Activated CD8-positive, alpha-beta T cell treated with anti-CD3 and anti-CD28 coated beads, Interleukin-2, amount 10 ng/mL, durations not matched to agents 7 days and 5 days (primary cell): ENCODE data around the gene C1GALT1C1L. TPM values are rescaled to one million over a fixed set of nuclear protein-coding genes. Genes with fewer than 3 reads are reported as not detected.
"Not testable (repeated sequence)": the region's sequence is repeated elsewhere in the genome, so short reads cannot be mapped to it uniquely, and the experiment has no call there.

Experiments used
- ATAC-seq: fragments of 150-1000 bp; cut with Tn5 transposase; one replicate; pipeline ENCODE4 v1.10.0; 2021; ENCODE audit warnings: moderate library complexity
- CTCF ChIA-PET: fragments of 350-600 bp; sonication (Branson Sonifier 250); formaldehyde crosslinking; loops from one replicate; lab custom pipeline; 2021; ENCODE audit warnings: antibody characterized with exemption; lab: Charles Lee
- POLR2A ChIA-PET: fragments of 350-600 bp; sonication (Branson Sonifier 250); formaldehyde crosslinking; loops from one replicate; lab custom pipeline; 2021; ENCODE audit warnings: antibody characterized with exemption; lab: Charles Lee
- DNase-seq: peaks from one replicate; pipeline ENCODE4 v3.0.0-alpha.2; 2020
- H3K27ac Mint-ChIP-seq: one replicate; pipeline ENCODE4 v1.8.0; 2021; ENCODE audit warnings: mild to moderate bottlenecking, mixed read lengths
- H3K27me3 Mint-ChIP-seq: one replicate; pipeline ENCODE4 v1.8.0; 2021; ENCODE audit warnings: low read depth, mixed read lengths
- H3K36me3 Mint-ChIP-seq: one replicate; pipeline ENCODE4 v1.8.0; 2021; ENCODE audit warnings: low read depth, mixed read lengths
- H3K4me1 Mint-ChIP-seq: one replicate; pipeline ENCODE4 v1.8.0; 2021; ENCODE audit warnings: low read depth, mixed read lengths
- H3K4me3 Mint-ChIP-seq: one replicate; pipeline ENCODE4 v1.8.0; 2021; ENCODE audit warnings: mild to moderate bottlenecking, mixed read lengths
- H3K9me3 Mint-ChIP-seq: one replicate; pipeline ENCODE4 v1.8.0; 2022; ENCODE audit warnings: mixed read lengths; ENCODE audit not compliant: insufficient read depth
- total RNA-seq, 2 experiments: library from RNA; stranded (reverse); gene quantifications; one replicate each; pipeline ENCODE4 v1.2.3, GENCODE V29; 2021

The C1GALT1C1L gene
- total RNA-seq, 2 experiments from 2014 or later: not detected

GRCh38 chr2:43701111-43701510, 24.9 kb upstream of the C1GALT1C1L start:
- Mint-ChIP-seq H3K4me3 (no peak overlapping the region), H3K36me3 (no peaks in the 10 kb centered on the region), H3K27ac (no peak overlapping the region), H3K9me3 (no peaks in the 10 kb centered on the region), H3K27me3 (peaks cover 20% of the 10 kb centered on the region), H3K4me1 (no peaks in the 10 kb centered on the region)
- DNase-seq (no peak), ATAC-seq (no peak)
- POLR2A ChIA-PET: no interaction called here
- CTCF ChIA-PET: interaction anchor here (0.7 kb wide), 1 partner anchor 177 kb away, joined by 3 read pairs; no protein-coding TSS in a partner anchor

GRCh38 chr2:43699761-43700160, 23.5 kb upstream of the C1GALT1C1L start:
- DNase-seq (no peak), ATAC-seq (no peak)
- Mint-ChIP-seq H3K9me3 (no peaks in the 10 kb centered on the region), H3K4me3 (no peak overlapping the region), H3K36me3 (no peaks in the 10 kb centered on the region), H3K27me3 (peaks cover 20% of the 10 kb centered on the region), H3K27ac (no peak overlapping the region), H3K4me1 (no peaks in the 10 kb centered on the region)
- ChIA-PET POLR2A (no interaction called here), CTCF (no interaction called here)

GRCh38 chr2:43698140-43698539, 21.9 kb upstream of the C1GALT1C1L start:
- H3K4me1 Mint-ChIP-seq, ATAC-seq, H3K36me3 Mint-ChIP-seq, H3K9me3 Mint-ChIP-seq, POLR2A ChIA-PET, H3K4me3 Mint-ChIP-seq, CTCF ChIA-PET, H3K27ac Mint-ChIP-seq, DNase-seq: not testable (repeated sequence)
- peaks cover 20% of the 10 kb centered on the region for H3K27me3 Mint-ChIP-seq

- ATAC-seq: no peak
- H3K9me3 Mint-ChIP-seq: no peaks in the 10 kb centered on the region
These were observed 16.3 kb upstream of the C1GALT1C1L start for GRCh38 chr2:43692428-43692994.

GRCh38 chr2:43689999-43690398, 13.8 kb upstream of the C1GALT1C1L start:
- ATAC-seq: no peak
- CTCF ChIA-PET: no interaction called here
- no peaks in the 10 kb centered on the region for H3K36me3 Mint-ChIP-seq

More at GRCh38 chr2:43692428-43692994, 16.3 kb upstream of the C1GALT1C1L start:
- Mint-ChIP-seq H3K27me3 (peaks cover 12% of the 10 kb centered on the region), H3K27ac (no peak overlapping the region), H3K4me3 (no peak overlapping the region), H3K36me3 (no peaks in the 10 kb centered on the region), H3K4me1 (no peaks in the 10 kb centered on the region)
- no peak for DNase-seq
- ChIA-PET CTCF (no interaction called here), POLR2A (no interaction called here)

GRCh38 chr2:43685357-43685756, 9.1 kb upstream of the C1GALT1C1L start:
- no peaks in the 10 kb centered on the region for H3K36me3 Mint-ChIP-seq
- peaks cover 12% of the 10 kb centered on the region for H3K27me3 Mint-ChIP-seq
- no peak for DNase-seq
- H3K27ac Mint-ChIP-seq: no peak overlapping the region
- H3K4me3 Mint-ChIP-seq: no peak overlapping the region
- ChIA-PET CTCF (no interaction called here), POLR2A (no interaction called here)
- H3K9me3 Mint-ChIP-seq: no peaks in the 10 kb centered on the region
- no peaks in the 10 kb centered on the region for H3K4me1 Mint-ChIP-seq
- no peak for ATAC-seq

More at GRCh38 chr2:43689999-43690398, 13.8 kb upstream of the C1GALT1C1L start:
- POLR2A ChIA-PET: no interaction called here
- peaks cover 9% of the 10 kb centered on the region for H3K27me3 Mint-ChIP-seq
- no peak overlapping the region for H3K27ac Mint-ChIP-seq
- no peaks in the 10 kb centered on the region for H3K4me1 Mint-ChIP-seq
- H3K9me3 Mint-ChIP-seq: no peaks in the 10 kb centered on the region
- no peak for DNase-seq
- no peak overlapping the region for H3K4me3 Mint-ChIP-seq

GRCh38 chr2:43677783-43678182, 1.6 kb upstream of the C1GALT1C1L start:
- POLR2A ChIA-PET, H3K36me3 Mint-ChIP-seq, CTCF ChIA-PET, ATAC-seq, H3K4me1 Mint-ChIP-seq, H3K4me3 Mint-ChIP-seq, H3K9me3 Mint-ChIP-seq, DNase-seq, H3K27ac Mint-ChIP-seq: not testable (repeated sequence)
- peaks cover 21% of the 10 kb centered on the region for H3K27me3 Mint-ChIP-seq

- ATAC-seq (no peak), DNase-seq (no peak)
- Mint-ChIP-seq H3K4me1 (no peaks in the 10 kb centered on the region), H3K4me3 (peak overlapping the region; percentile 38), H3K27me3 (peaks cover 30% of the 10 kb centered on the region), H3K9me3 (peaks cover 4% of the 10 kb centered on the region), H3K36me3 (no peaks in the 10 kb centered on the region), H3K27ac (no peak overlapping the region)
- ChIA-PET POLR2A (no interaction called here), CTCF (interaction anchor here (0.9 kb wide), 1 partner anchor 19 kb away, joined by 3 read pairs; no protein-coding TSS in a partner anchor)
These were observed 445 bp downstream of the C1GALT1C1L start for GRCh38 chr2:43675646-43676321.

- DNase-seq (no peak), ATAC-seq (no peak)
- no peaks in the 10 kb centered on the region for H3K36me3 Mint-ChIP-seq
- no peak overlapping the region for H3K4me3 Mint-ChIP-seq
- CTCF ChIA-PET: no interaction called here
- POLR2A ChIA-PET: no interaction called here
- peaks cover 12% of the 10 kb centered on the region for H3K27me3 Mint-ChIP-seq
- H3K4me1 Mint-ChIP-seq: no peaks in the 10 kb centered on the region
- H3K27ac Mint-ChIP-seq: no peak overlapping the region
- H3K9me3 Mint-ChIP-seq: no peaks in the 10 kb centered on the region
These were observed 19.0 kb downstream of the C1GALT1C1L start for GRCh38 chr2:43657241-43657640.

GRCh38 chr2:43653506-43653905, 22.7 kb downstream of the C1GALT1C1L start:
- POLR2A ChIA-PET: no interaction called here
- peaks cover 14% of the 10 kb centered on the region for H3K27me3 Mint-ChIP-seq
- ATAC-seq (no peak), DNase-seq (no peak)
- no peak overlapping the region for H3K27ac Mint-ChIP-seq
- no peaks in the 10 kb centered on the region for H3K36me3 Mint-ChIP-seq
- no peaks in the 10 kb centered on the region for H3K4me1 Mint-ChIP-seq
- no peak overlapping the region for H3K4me3 Mint-ChIP-seq
- H3K9me3 Mint-ChIP-seq: no peaks in the 10 kb centered on the region
- CTCF ChIA-PET: no interaction called here

GRCh38 chr2:43648994-43649701, 27.1 kb downstream of the C1GALT1C1L start:
- ChIA-PET POLR2A (no interaction called here), CTCF (no interaction called here)

GRCh38 chr2:43643680-43644079, 32.5 kb downstream of the C1GALT1C1L start:
- DNase-seq (no peak), ATAC-seq (no peak)
- H3K36me3 Mint-ChIP-seq: no peaks in the 10 kb centered on the region
- H3K4me1 Mint-ChIP-seq: no peaks in the 10 kb centered on the region
- H3K4me3 Mint-ChIP-seq: no peak overlapping the region
- ChIA-PET CTCF (interaction anchor here (2.4 kb wide), 1 partner anchor 31 kb away, joined by 8 read pairs; no protein-coding TSS in a partner anchor), POLR2A (no interaction called here)
- no peaks in the 10 kb centered on the region for H3K9me3 Mint-ChIP-seq
- H3K27me3 Mint-ChIP-seq: peaks cover 11% of the 10 kb centered on the region
- no peak overlapping the region for H3K27ac Mint-ChIP-seq

More at GRCh38 chr2:43648994-43649701, 27.1 kb downstream of the C1GALT1C1L start:
- H3K4me1 Mint-ChIP-seq: no peaks in the 10 kb centered on the region
- H3K27ac Mint-ChIP-seq: no peak overlapping the region
- H3K36me3 Mint-ChIP-seq: no peaks in the 10 kb centered on the region
- no peak overlapping the region for H3K4me3 Mint-ChIP-seq
- H3K9me3 Mint-ChIP-seq: no peaks in the 10 kb centered on the region
- H3K27me3 Mint-ChIP-seq: peaks cover 19% of the 10 kb centered on the region
- DNase-seq (no peak), ATAC-seq (no peak)
